ENCODE results near the gene ARHGAP25. TPM values are rescaled to one million over a fixed set of nuclear protein-coding genes. Genes with fewer than 3 reads are reported as not detected.

Gene ARHGAP25
- total and polyA plus RNA-seq, 2 experiments from 2014 or later = 1.9 to 2.0 TPM

GRCh38 chr2:68772109-68772508, 37.5 kb downstream of the ARHGAP25 start (continued):
- TF ChIP-seq ZNF462 (CRISPR knock-in tag; IDR thresholded peaks at IDR 0.05) = no peak

GRCh38 chr2:68774569-68775271, 40.1 kb downstream of the ARHGAP25 start:
- H3F3A ChIP-seq (replicated peaks; ENCODE audit: low read depth) = no peaks in the 10 kb centered on the region
- H3K9me2 ChIP-seq (ENCODE audit: insufficient read depth) = no peaks in the 10 kb centered on the region
- H3K4me1 ChIP-seq (ENCODE audit: insufficient read depth) = peaks cover 3% of the 10 kb centered on the region; the same call in 1 of the 2 replicates
- Mint-ChIP-seq H3K27me3 (ENCODE audit: insufficient read depth, low read depth, poor library complexity) (no peaks in the 10 kb centered on the region), H3K27ac (no peak overlapping the region), H3K4me3 (no peak overlapping the region), H3K36me3 (ENCODE audit: low read depth) (no peaks in the 10 kb centered on the region), H3K9me3 (no peaks in the 10 kb centered on the region; the same call in 2 of the 3 replicates), H3K4me1 (peaks cover 5% of the 10 kb centered on the region)
- no peaks in the 10 kb centered on the region for H3K36me3 ChIP-seq (ENCODE audit: insufficient read depth)
- no peak overlapping the region for H2AFZ ChIP-seq
- H4K20me1 ChIP-seq (replicated peaks; ENCODE audit: insufficient read depth) = no peaks in the 10 kb centered on the region
- no peak for DNase-seq (ENCODE audit: low spot score)
- H3K4me3 ChIP-seq = no peak overlapping the region
- H3K27me3 ChIP-seq (ENCODE audit: insufficient read depth) = no peaks in the 10 kb centered on the region
- H3K27ac ChIP-seq (ENCODE audit: low read depth) = no peak overlapping the region
- ATAC-seq = peak; percentile 36; the same call in 1 of the 3 replicates
- no peak overlapping the region for H3K4me2 ChIP-seq
- H3K79me2 ChIP-seq (replicated peaks; ENCODE audit: insufficient read depth) = no peaks in the 10 kb centered on the region
- TF ChIP-seq CTCF (conservative IDR thresholded peaks at IDR 0.05; ENCODE audit: low read depth in 2 of 2) = no peak
- no peak for TF ChIP-seq REST (IDR thresholded peaks at IDR 0.05; ENCODE audit: unreplicated experiment)
